Stimulated activated naive CD8-positive, alpha-beta T cell treated with anti-CD3 and anti-CD28 coated beads, Interleukin-15, Interleukin-2, amounts not matched to agents 100 ng/mL and 50 ng/mL, for 24 hours (primary cell): Measurements from ENCODE around the gene ANO7.

Experiments used
- H3K27ac Mint-ChIP-seq: one replicate; pipeline ENCODE4 v1.8.0; 2021; ENCODE audit warnings: mild to moderate bottlenecking, mixed read lengths
- H3K27me3 Mint-ChIP-seq: one replicate; pipeline ENCODE4 v1.8.0; 2021; ENCODE audit warnings: mixed read lengths
- H3K36me3 Mint-ChIP-seq: one replicate; pipeline ENCODE4 v1.8.0; 2021; ENCODE audit warnings: low read depth, mixed read lengths
- H3K4me1 Mint-ChIP-seq: one replicate; pipeline ENCODE4 v1.8.0; 2021; ENCODE audit warnings: low read depth, mixed read lengths
- H3K4me3 Mint-ChIP-seq: one replicate; pipeline ENCODE4 v1.8.0; 2021; ENCODE audit warnings: mild to moderate bottlenecking, mixed read lengths
- H3K9me3 Mint-ChIP-seq: one replicate; pipeline ENCODE4 v1.8.0; 2021; ENCODE audit warnings: mixed read lengths

The ANO7 gene

DNA sequence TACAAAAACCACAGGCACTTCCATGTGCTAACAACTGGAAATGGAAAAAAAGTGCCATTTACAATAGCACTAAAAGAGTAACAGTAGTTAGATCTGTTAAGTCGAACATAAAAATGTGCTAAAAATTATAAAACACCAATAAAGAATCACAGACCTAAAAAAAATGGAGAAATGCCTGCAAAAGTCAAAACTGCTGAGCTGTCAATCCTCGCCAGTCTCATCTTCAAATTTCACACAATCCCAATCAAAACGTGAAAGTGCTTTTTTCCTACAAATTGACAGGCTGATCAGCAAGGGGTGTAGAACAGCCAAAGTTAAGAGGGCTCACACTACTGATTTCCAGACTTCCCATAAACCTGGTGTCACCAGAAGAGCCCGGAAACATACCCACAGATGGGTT, 53.2 kb downstream of the ANO7 start:
- Mint-ChIP-seq H3K27ac (no peak overlapping the region), H3K27me3 (no peaks in the 10 kb centered on the region), H3K36me3 (peaks cover 87% of the 10 kb centered on the region), H3K4me1 (no peaks in the 10 kb centered on the region), H3K9me3 (no peaks in the 10 kb centered on the region), H3K4me3 (no peak overlapping the region)

- H3K9me3 Mint-ChIP-seq: no peaks in the 10 kb centered on the region
- H3K27ac Mint-ChIP-seq: no peak overlapping the region
- H3K4me3 Mint-ChIP-seq: no peak overlapping the region
- no peaks in the 10 kb centered on the region for H3K4me1 Mint-ChIP-seq
- no peaks in the 10 kb centered on the region for H3K27me3 Mint-ChIP-seq
- peaks cover 87% of the 10 kb centered on the region for H3K36me3 Mint-ChIP-seq
Measured at GRCh38 chr2:241242306-241242705, 53.8 kb downstream of the ANO7 start.

DNA sequence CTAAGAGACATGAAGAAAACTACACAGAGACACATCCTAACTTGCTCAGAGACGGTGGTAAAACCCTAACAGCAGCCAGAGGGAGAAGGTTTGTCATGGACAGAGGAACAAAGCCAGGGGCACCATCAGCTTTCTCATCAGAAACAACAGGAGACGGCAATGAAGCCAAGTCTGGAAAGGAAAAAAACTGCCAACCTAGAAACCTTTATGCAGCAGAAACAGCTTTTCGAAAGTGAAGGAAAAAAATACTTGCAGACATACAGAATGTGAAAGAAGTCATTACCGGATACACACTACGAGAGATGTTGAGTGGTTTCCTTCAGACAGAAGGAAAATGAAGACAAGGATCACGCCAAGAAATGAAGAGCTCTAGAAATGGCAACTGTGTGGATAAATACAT, 55.9 kb downstream of the ANO7 start:
- Mint-ChIP-seq H3K27ac (no peak overlapping the region), H3K4me1 (no peaks in the 10 kb centered on the region), H3K36me3 (peaks cover 89% of the 10 kb centered on the region), H3K9me3 (no peaks in the 10 kb centered on the region), H3K4me3 (no peak overlapping the region), H3K27me3 (no peaks in the 10 kb centered on the region)

DNA sequence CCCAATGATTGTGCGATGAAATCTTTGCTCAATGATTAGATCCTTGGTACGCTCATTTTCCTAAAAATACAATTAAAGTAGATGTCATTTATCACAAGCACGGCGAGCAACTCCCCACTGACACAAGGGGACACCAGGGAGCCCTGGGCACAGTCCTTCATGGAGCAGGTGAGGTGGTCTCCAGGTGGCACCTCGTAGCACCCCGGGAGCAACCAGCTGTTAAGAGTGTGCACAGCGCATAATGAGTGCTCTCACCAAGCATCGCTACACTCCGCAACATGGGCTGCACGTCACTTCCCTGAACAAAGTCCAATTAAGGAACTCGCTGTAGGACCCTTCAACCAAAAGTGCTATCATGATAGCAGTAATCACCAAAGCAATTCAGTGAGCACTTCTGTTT, 59.8 kb downstream of the ANO7 start:
- Mint-ChIP-seq H3K4me3 (no peak overlapping the region), H3K27ac (no peak overlapping the region), H3K9me3 (no peaks in the 10 kb centered on the region), H3K4me1 (no peaks in the 10 kb centered on the region), H3K36me3 (peaks cover 88% of the 10 kb centered on the region), H3K27me3 (no peaks in the 10 kb centered on the region)

DNA sequence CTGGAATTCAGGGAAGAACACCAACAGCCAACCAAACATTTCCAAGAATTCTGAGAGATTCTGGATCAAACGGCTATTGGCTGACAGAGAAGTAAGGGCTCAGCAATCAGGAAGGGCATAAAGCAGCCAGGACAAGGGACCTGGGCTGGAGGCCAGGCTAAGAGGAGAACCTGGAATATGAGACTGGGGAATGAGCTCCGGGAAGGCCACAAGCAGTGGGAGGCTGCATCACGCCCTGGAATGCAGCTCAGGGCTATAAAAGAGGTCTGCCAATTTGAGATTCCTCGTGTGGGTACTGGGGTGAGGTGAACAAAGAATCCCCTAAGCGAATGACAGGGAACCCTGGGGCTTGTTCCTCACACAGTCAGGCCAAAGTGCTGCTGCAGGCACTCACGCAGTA, 60.4 kb downstream of the ANO7 start:
- H3K9me3 Mint-ChIP-seq: no peaks in the 10 kb centered on the region
- H3K4me1 Mint-ChIP-seq: no peaks in the 10 kb centered on the region
- H3K27ac Mint-ChIP-seq: no peak overlapping the region
- no peak overlapping the region for H3K4me3 Mint-ChIP-seq
- H3K36me3 Mint-ChIP-seq: peaks cover 88% of the 10 kb centered on the region
- no peaks in the 10 kb centered on the region for H3K27me3 Mint-ChIP-seq

DNA sequence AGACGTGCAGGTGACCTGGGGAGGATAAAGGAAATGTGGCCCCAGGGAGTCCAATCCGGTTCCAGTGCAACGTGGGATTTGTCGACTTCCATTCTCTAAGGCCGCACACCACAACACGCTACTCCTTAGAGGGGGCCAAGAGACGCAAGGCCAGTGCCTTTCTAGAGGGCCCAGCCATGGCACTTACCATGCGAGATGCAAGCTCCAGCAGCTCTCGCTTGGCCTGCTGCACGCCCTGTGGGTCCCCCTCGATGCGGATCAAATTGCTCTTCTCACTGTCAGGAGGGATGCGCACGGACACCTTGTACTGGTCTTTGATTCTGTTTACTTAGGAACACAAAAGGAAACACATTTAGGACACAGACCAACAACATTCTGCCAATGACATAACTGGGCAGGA, 61.2 kb downstream of the ANO7 start:
- peaks cover 84% of the 10 kb centered on the region for H3K36me3 Mint-ChIP-seq
- no peak overlapping the region for H3K4me3 Mint-ChIP-seq
- no peaks in the 10 kb centered on the region for H3K4me1 Mint-ChIP-seq
- H3K9me3 Mint-ChIP-seq: no peaks in the 10 kb centered on the region
- no peak overlapping the region for H3K27ac Mint-ChIP-seq
- H3K27me3 Mint-ChIP-seq: no peaks in the 10 kb centered on the region

DNA sequence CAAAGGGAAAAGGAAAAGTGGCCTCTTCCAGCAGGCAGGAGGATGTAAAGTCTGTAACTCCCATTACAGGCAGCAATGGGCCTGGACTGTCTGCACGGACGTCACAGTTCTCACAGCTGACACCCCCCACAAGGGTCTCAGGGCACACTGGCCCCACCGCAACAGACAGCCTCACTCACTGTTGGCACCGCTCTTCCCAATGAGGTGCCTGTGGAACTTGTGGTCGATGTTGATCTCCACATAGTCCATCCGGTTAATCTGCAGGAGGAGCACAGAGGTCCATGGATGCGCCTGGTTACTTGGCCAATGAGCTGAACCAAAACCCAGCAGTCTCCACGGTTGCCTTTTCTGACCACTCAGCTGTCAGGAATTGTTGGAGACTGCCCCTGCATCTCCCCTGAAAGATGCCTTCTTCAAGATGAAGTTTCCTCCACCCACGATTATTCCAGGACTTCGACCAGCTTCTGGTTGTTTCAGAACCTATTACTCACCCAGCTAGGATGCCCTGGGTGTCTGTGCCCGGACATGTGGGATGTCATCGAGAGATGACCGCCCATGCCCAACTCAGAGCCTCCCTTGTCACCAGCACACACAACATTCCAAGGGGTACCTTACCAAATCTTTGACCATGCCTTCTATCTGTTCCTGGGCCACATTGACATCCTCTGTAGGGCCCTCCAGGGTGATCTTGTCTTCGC, 64.5 kb downstream of the ANO7 start:
- Mint-ChIP-seq H3K36me3 (peaks cover 87% of the 10 kb centered on the region), H3K4me3 (no peak overlapping the region), H3K27me3 (no peaks in the 10 kb centered on the region), H3K9me3 (no peaks in the 10 kb centered on the region), H3K4me1 (peaks cover 3% of the 10 kb centered on the region), H3K27ac (no peak overlapping the region)

- no peak overlapping the region for H3K4me3 Mint-ChIP-seq
- H3K4me1 Mint-ChIP-seq: peaks cover 3% of the 10 kb centered on the region
- H3K27ac Mint-ChIP-seq: no peak overlapping the region
- H3K27me3 Mint-ChIP-seq: no peaks in the 10 kb centered on the region
- no peaks in the 10 kb centered on the region for H3K9me3 Mint-ChIP-seq
- peaks cover 82% of the 10 kb centered on the region for H3K36me3 Mint-ChIP-seq
Measured at GRCh38 chr2:241254904-241255351, 66.5 kb downstream of the ANO7 start.

DNA sequence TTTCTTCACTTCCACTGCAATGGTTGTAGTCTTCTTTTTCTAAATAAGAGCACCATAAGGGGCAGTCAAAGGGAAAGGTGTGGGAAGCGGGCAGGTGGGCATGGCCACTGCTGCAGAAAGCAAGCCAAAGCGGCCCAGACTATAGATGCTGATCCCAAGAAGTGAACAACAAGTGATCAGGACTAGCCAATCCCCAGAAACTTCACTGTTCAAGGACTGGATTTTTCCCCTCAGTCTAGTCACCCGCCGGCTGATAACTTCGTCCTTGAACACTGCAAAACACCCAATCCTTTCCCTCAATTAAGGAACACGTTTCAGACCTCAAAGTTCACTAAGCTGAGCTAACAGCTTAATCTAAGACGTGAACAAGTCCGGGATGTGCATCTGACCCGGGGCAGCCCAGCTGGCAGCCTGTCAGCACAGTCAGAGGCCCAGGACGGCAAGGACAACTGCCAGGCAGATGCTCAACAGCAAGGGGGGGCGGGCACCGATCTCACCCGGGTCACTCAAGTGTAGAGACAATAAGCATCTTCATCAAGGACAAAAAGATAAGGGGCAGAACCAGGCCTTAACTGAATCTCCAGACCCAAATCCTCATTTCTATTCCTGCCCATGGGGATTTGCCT, 67.2 kb downstream of the ANO7 start:
- Mint-ChIP-seq H3K36me3 (peaks cover 84% of the 10 kb centered on the region), H3K27me3 (no peaks in the 10 kb centered on the region), H3K4me1 (peaks cover 3% of the 10 kb centered on the region)

DNA sequence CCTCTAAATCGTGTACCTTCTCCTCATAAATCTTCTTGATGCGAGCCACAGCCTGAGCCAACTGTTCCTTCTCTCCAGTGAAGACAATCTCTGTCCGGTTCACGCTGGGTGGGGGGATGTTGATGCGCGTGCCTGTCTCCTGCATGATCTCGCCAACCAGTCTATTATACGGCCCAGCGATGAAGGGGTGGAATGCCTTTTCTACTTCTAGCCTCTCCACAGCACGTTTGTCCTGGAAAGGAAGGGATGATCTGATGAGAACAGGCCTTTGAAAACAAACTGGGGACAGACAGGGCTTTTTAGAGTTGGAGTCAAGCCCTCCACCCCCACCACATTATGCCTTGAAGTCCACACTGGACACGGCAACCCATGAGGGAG, 67.7 kb downstream of the ANO7 start:
- Mint-ChIP-seq H3K4me1 (peaks cover 3% of the 10 kb centered on the region), H3K36me3 (peaks cover 84% of the 10 kb centered on the region), H3K9me3 (no peaks in the 10 kb centered on the region), H3K27me3 (no peaks in the 10 kb centered on the region), H3K4me3 (no peak overlapping the region), H3K27ac (no peak overlapping the region)

More for the DNA sequence above, 67.2 kb downstream of the ANO7 start:
- no peak overlapping the region for H3K27ac Mint-ChIP-seq
- H3K4me3 Mint-ChIP-seq: no peak overlapping the region
- no peaks in the 10 kb centered on the region for H3K9me3 Mint-ChIP-seq

- no peaks in the 10 kb centered on the region for H3K9me3 Mint-ChIP-seq
Measured at GRCh38 chr2:241257419-241258032, 69.0 kb downstream of the ANO7 start.

DNA sequence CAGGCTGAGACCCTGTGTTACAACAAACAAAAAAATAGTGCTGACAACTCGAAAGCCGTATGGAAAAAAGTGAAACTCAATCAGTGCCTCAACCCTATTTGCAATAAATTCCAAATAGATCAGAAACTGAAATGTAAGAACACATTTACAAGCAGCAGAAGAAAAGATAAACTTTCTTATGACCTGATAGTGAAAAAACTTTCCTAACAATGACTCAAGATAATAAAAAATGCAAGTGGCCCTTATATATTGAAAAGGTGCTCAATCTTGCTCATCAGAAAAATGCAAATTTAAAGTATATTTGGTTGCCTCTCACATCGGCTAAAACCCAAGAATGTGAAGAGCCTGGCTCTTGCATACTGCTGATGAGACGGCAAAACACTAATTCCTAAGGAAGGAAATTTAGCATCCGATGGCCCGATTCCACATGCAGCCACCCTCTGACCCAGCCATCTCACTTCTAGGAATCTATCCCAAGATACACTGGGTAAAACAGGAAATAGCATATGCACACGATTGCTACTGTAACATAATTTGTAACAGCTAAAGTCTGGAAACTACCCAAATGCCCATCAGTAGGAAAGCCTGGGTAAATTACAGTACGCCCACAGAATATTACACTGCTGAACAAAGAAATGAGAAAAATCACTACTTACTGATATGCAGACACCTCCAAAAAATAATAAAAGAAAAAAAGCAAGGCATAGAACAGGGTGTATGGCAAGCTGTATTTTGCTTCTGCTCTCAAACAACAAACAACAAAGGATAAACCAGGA, 70.2 kb downstream of the ANO7 start:
- no peak overlapping the region for H3K4me3 Mint-ChIP-seq
- H3K9me3 Mint-ChIP-seq: no peaks in the 10 kb centered on the region
- H3K27ac Mint-ChIP-seq: no peak overlapping the region
- peaks cover 3% of the 10 kb centered on the region for H3K4me1 Mint-ChIP-seq
- no peaks in the 10 kb centered on the region for H3K27me3 Mint-ChIP-seq
- H3K36me3 Mint-ChIP-seq: peaks cover 86% of the 10 kb centered on the region

More at GRCh38 chr2:241257419-241258032, 69.0 kb downstream of the ANO7 start:
- H3K36me3 Mint-ChIP-seq: peaks cover 84% of the 10 kb centered on the region
- no peak overlapping the region for H3K4me3 Mint-ChIP-seq
- peaks cover 3% of the 10 kb centered on the region for H3K4me1 Mint-ChIP-seq
- H3K27me3 Mint-ChIP-seq: no peaks in the 10 kb centered on the region
- no peak overlapping the region for H3K27ac Mint-ChIP-seq

GRCh38 chr2:241260911-241261310, 72.4 kb downstream of the ANO7 start:
- H3K27me3 Mint-ChIP-seq: no peaks in the 10 kb centered on the region
- H3K4me3 Mint-ChIP-seq: no peak overlapping the region
- no peak overlapping the region for H3K27ac Mint-ChIP-seq
- H3K36me3 Mint-ChIP-seq: peaks cover 77% of the 10 kb centered on the region
- no peaks in the 10 kb centered on the region for H3K9me3 Mint-ChIP-seq
- H3K4me1 Mint-ChIP-seq: peaks cover 3% of the 10 kb centered on the region

- H3K4me3 Mint-ChIP-seq: no peak overlapping the region
- no peaks in the 10 kb centered on the region for H3K9me3 Mint-ChIP-seq
- H3K4me1 Mint-ChIP-seq: peaks cover 3% of the 10 kb centered on the region
- H3K27ac Mint-ChIP-seq: no peak overlapping the region
- H3K36me3 Mint-ChIP-seq: peaks cover 77% of the 10 kb centered on the region
- no peaks in the 10 kb centered on the region for H3K27me3 Mint-ChIP-seq
Measured at GRCh38 chr2:241261628-241262027, 73.2 kb downstream of the ANO7 start.

DNA sequence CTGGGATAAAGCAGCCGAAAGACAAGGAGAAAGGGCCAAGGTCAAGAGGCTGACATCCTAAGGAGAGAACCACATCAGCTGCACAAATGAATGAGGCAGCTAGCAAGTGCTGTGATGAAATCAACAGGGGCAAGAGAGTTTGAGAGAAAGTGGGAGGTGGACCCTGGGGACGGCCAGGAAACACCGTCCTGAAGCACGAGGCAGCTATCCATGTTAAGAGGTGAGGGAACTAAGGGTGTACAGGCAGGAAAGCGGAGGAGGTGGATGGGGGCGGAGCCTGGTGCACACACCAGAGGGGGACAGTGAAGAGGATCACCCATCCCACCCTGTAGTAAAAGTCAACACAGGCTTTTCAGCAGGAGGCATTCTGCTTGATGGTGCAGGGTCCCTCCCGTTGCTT, 74.6 kb downstream of the ANO7 start:
- no peaks in the 10 kb centered on the region for H3K9me3 Mint-ChIP-seq
- peaks cover 77% of the 10 kb centered on the region for H3K36me3 Mint-ChIP-seq
- H3K4me3 Mint-ChIP-seq: no peak overlapping the region
- no peak overlapping the region for H3K27ac Mint-ChIP-seq
- H3K4me1 Mint-ChIP-seq: no peaks in the 10 kb centered on the region
- no peaks in the 10 kb centered on the region for H3K27me3 Mint-ChIP-seq
